Lower lobe of right lung (tissue), 2 donors: ENCODE data around the gene ADGRL2. TPM values are rescaled to one million over a fixed set of nuclear protein-coding genes. Genes with fewer than 3 reads are reported as not detected.

Experiments
- ATAC-seq, 2 donors: fragments of 200-7000 bp; cut with Tn5 transposase; one replicate each; pipeline ENCODE4 v1.9.1; 2020 to 2022; ENCODE audit warnings: mild to moderate bottlenecking in 2 of 2, moderate library complexity in 2 of 2
- DNase-seq: peaks from one replicate; pipeline ENCODE4 v3.0.0-alpha.2; 2020
- H3K27ac ChIP-seq: fragments of 200-600 bp; one replicate; pipeline ENCODE4 v1.8.0; 2022
- H3K27me3 ChIP-seq: fragments of 200-600 bp; one replicate; pipeline ENCODE4 v1.8.0; 2022; ENCODE audit warnings: low read depth
- H3K36me3 ChIP-seq: fragments of 200-600 bp; one replicate; pipeline ENCODE4 v1.8.0; 2022; ENCODE audit warnings: mild to moderate bottlenecking
- H3K4me1 ChIP-seq: fragments of 200-600 bp; one replicate; pipeline ENCODE4 v1.8.0; 2022
- H3K4me3 ChIP-seq: fragments of 200-600 bp; one replicate; pipeline ENCODE4 v1.8.0; 2022; ENCODE audit warnings: mild to moderate bottlenecking
- H3K9me3 ChIP-seq: fragments of 200-600 bp; one replicate; pipeline ENCODE4 v1.8.0; 2022
- CTCF ChIP-seq: fragments of 200-600 bp; IDR thresholded peaks from one replicate; pipeline ENCODE4 v1.8.0; 2022; ENCODE audit warnings: antibody characterized with exemption, mild to moderate bottlenecking
- intact Hi-C: fragments of 100-400 bp; cut with DNase I; formaldehyde crosslinking; loops from one replicate; pipeline ENCODE4 v1.11.0; 2022
- total RNA-seq: library from RNA; stranded (reverse); fragmentation: NEBNext Ultra II Directional; extraction: Animal tissue kit (Norgen Biotek cat#: 25700); gene quantifications from one replicate; pipeline ENCODE4 v1.2.1, GENCODE V29; 2021
- donor health status: DM: no; HTN: yes; CAD: no; lungs with severe emphysema.

The ADGRL2 gene
- total RNA-seq, 1 donor from 2014 or later = 97.9 TPM

DNA sequence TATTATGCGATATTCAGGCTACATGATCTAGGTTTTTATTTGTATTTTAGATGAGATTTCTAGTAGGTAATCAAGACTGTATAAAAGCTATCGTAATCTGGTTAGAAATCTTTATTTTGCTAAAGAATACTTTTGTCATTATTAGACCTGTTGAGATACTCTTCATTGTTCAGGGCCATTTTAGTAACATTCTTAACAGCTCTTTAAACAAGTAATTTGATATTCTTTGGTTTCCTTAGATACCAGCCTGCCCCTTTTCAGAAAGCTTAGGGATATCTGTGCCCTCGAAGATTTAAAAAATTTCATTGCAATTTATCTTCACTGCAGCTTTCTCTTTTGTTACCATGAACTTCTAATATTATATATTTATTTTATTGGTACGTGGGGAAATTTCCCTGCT is 18.9 kb downstream of the ADGRL2 start:
- Histone ChIP-seq H3K4me3 (no peak overlapping the region), H3K36me3 (no peaks in the 10 kb centered on the region), H3K27me3 (no peaks in the 10 kb centered on the region), H3K4me1 (no peaks in the 10 kb centered on the region), H3K27ac (no peak overlapping the region), H3K9me3 (no peaks in the 10 kb centered on the region)
- no peak for TF ChIP-seq CTCF
- intact Hi-C loops = no loop called here
- no peak for ATAC-seq
- no peak for DNase-seq

DNA sequence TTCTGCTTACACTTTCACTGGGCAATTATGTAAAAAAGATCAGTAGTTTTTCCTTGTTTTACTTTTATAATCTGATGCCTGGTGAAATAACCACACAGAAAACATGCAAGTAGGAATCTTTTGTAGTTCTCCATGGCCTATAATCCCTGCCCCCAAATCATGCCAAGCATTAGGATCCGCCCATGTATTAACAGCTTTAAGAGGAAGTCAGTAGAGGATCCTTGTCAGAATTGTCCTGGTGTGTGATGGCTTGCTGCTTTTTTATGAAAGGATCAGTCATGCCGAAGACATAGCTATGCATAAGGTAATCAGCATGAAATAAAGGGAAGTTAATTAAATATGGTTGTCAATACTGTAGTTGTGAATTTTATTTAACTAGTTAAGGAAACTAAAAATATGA is 20.0 kb downstream of the ADGRL2 start:
- H3K4me3 ChIP-seq = no peak overlapping the region
- intact Hi-C loops = no loop called here
- no peak overlapping the region for H3K27ac ChIP-seq
- DNase-seq (no peak), ATAC-seq (no peak)
- no peaks in the 10 kb centered on the region for H3K4me1 ChIP-seq
- no peaks in the 10 kb centered on the region for H3K27me3 ChIP-seq
- no peak for TF ChIP-seq CTCF
- no peaks in the 10 kb centered on the region for H3K9me3 ChIP-seq
- no peaks in the 10 kb centered on the region for H3K36me3 ChIP-seq

- Histone ChIP-seq H3K4me1 (no peaks in the 10 kb centered on the region), H3K9me3 (no peaks in the 10 kb centered on the region), H3K4me3 (no peak overlapping the region), H3K36me3 (no peaks in the 10 kb centered on the region), H3K27me3 (no peaks in the 10 kb centered on the region), H3K27ac (no peak overlapping the region)
- TF ChIP-seq CTCF = no peak
- DNase-seq (no peak), ATAC-seq (no peak)
- intact Hi-C loops = no loop called here
These were observed 22.3 kb downstream of the ADGRL2 start for GRCh38 chr1:81823082-81823481.

DNA sequence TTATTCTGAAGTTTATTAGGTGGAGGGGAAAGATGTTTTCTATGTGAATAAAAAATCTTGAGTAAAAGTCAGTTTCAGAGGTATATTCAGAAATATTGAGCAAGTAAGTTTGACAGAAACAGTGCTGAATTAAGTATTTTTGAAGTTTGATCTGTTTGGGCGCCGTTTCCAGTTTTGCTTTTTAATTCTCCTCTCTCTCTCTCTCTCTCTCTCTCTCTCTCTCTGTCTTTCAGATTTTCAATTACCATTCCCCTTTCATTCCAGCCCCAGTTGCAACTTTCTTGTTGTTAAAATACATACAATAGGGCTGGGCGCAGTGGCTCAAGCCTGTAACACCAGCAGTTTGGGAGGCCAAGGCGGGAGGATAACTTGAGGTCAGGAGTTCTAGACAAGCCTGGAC is 24.0 kb downstream of the ADGRL2 start:
- ATAC-seq (no peak), DNase-seq (no peak)
- no peak overlapping the region for H3K4me3 ChIP-seq
- H3K9me3 ChIP-seq = no peaks in the 10 kb centered on the region
- no peak for TF ChIP-seq CTCF
- intact Hi-C loops = no loop called here
- no peak overlapping the region for H3K27ac ChIP-seq
- no peaks in the 10 kb centered on the region for H3K36me3 ChIP-seq
- no peaks in the 10 kb centered on the region for H3K4me1 ChIP-seq
- no peaks in the 10 kb centered on the region for H3K27me3 ChIP-seq

DNA sequence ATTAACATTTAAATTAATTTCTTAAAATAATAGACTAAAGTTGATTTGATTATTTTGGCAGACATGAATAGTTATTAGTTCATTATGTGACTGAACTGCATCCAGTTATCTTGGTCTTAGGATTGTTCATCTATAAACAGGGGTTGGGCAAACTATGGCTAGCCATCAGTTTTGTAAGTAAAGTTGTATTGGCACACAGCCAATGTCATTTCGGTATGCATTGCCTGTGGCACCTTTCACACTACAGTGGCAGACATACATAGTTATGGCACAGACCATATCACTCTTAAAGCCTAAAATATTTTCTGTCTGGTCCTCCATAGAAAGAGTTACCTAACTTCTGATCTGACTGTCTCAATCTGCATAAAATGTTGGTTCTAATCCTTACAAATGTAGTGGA is 27.2 kb downstream of the ADGRL2 start:
- intact Hi-C loops = no loop called here
- no peak overlapping the region for H3K27ac ChIP-seq
- ATAC-seq = no peak
- no peaks in the 10 kb centered on the region for H3K36me3 ChIP-seq
- H3K9me3 ChIP-seq = no peaks in the 10 kb centered on the region
- H3K4me3 ChIP-seq = no peak overlapping the region
- DNase-seq = no peak
- no peaks in the 10 kb centered on the region for H3K27me3 ChIP-seq
- TF ChIP-seq CTCF = no peak
- H3K4me1 ChIP-seq = peaks cover under 1% of the 10 kb centered on the region

DNA sequence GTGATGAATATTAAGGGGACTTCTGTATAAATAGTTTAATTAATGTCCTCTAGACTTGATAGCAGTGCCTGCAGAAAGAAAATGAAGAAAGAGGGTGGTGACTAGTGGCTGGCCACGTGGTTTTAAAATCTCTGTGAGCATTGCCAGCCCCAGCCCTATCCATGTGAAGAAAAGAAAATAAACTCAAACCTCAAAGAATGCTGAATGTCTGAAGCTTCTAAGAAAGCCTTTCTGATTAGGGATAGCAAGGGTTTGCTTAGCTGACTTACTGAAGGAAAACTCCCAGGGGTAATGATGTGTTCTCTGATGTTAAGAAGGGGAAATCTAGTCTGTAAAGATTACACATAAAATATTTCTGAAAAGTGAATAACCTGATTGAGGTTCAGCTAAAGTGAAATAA is 31.8 kb downstream of the ADGRL2 start:
- no peak for DNase-seq
- no peak for ATAC-seq
- Histone ChIP-seq H3K27me3 (no peaks in the 10 kb centered on the region), H3K9me3 (no peaks in the 10 kb centered on the region), H3K4me3 (no peak overlapping the region), H3K36me3 (no peaks in the 10 kb centered on the region), H3K27ac (no peak overlapping the region), H3K4me1 (peaks cover 24% of the 10 kb centered on the region)
- TF ChIP-seq CTCF = no peak
- intact Hi-C loops = no loop called here
